Activated CD4-positive, alpha-beta T cell treated with anti-CD3 and anti-CD28 coated beads for 4 hours (primary cell): ENCODE results near the gene AUH.
"Not testable (repeated sequence)": the region's sequence is repeated elsewhere in the genome, so short reads cannot be mapped to it uniquely, and the experiment has no call there.

Experiments used
- DNase-seq, 2 donors: peaks; one replicate each; pipeline ENCODE4 v3.0.0-alpha.2; 2020

The AUH gene, protein sequence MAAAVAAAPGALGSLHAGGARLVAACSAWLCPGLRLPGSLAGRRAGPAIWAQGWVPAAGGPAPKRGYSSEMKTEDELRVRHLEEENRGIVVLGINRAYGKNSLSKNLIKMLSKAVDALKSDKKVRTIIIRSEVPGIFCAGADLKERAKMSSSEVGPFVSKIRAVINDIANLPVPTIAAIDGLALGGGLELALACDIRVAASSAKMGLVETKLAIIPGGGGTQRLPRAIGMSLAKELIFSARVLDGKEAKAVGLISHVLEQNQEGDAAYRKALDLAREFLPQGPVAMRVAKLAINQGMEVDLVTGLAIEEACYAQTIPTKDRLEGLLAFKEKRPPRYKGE

DNA sequence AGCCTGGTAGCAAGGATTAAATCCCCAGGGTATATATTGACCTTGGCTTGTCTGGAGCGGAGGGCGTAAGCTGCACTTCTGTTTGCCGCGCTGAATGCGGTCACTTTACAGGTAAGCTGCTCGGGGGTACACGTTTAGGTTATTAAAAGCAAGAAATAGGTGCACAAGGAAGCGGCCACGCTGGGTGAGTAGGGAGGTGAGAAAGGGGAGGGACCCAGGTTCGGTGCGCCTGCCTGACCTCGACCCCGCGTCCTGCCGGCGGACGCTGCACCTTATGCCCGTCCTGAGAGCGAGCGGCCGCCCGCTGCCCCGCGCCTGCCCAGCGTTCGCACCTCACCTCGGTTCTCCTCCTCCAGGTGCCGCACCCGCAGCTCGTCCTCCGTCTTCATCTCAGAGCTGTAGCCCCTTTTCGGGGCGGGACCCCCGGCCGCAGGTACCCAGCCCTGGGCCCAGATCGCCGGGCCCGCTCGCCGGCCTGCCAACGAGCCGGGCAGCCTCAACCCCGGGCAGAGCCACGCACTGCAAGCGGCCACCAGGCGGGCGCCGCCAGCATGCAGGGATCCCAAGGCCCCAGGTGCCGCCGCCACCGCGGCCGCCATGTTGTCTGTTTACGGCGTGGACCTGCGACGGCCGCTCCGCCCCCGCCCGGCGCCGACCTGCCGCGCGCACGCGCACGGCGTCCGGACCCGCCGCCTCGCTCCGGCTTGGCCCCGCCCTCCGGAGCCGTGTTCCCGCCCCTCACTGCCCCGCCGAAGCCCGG lies at the start of gene AUH:
AUH (minus strand) TSS at position 628 of the 760 bp plus-strand sequence; CDS start at position 599, 29 bp downstream.
- DNase-seq = peak; percentile 79

DNA sequence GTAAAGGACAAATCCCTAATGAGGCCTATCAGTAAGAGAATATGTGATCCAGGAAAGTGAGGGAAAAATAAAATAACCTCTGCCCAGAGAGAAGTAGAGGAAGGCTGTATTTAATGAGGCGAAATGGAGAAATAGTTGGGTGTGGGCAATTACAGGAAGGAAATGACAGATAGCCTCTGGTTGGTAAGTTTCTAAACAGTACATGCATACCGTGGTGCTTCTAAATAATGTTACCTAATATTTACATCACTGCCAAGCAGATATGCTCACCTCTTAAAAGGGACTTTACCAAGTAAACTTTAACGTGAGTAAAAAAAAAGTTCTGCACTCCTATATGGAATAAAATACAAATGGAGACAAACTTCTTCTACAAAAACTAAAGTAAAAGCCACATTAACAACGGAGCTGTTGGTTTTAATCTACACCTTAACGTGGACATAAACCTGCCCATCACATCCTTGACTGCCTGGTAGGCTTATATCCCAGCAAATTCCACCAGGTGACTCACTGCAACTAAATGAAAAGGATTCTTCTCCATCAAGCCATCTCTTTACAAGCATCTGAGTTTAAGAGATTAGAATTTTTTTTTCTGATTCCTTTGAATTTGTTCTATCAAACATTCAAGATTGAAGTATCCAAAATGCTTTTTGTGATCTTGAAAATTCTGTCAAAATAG lies 49.5 kb upstream of the AUH start:
- DNase-seq = no peak

DNA sequence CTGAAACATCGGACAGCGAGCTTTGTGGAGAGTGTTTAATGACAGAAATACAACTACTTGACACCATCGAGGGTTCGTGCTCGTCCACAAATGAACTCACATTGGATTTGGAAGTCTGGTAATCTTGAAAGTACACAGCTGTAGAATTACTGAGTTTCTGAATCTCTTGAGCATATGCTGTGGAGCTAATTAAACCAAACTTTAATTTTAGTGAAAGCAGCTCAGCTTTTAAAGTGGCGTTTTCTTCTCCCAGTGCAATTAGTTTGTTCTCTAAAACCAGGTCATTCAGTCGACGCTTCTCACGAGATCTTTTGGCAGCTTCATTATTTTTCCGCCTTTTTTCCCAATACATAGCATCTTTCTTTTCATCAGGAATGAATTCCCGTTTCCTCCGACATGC lies 48.4 kb upstream of the AUH start:
- no peak for DNase-seq

DNA sequence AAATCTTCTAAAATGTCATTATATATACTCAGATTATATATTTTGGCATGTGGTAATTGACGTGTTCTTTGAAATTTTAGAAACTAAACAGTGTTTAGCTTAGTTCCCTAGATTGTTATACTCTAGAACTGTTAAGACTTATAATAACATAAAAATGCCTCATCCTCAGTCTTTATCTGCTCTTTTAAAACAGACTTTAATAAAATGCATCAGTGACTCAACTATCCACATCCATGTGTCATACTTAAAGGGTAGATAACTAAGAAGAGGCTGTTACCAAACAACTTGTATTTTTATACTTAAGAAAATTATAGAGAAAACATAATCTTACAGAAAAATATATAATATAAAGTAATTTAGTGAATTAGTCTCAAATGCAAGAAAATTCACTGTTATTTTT lies 46.8 kb upstream of the AUH start:
- no peak for DNase-seq

DNA sequence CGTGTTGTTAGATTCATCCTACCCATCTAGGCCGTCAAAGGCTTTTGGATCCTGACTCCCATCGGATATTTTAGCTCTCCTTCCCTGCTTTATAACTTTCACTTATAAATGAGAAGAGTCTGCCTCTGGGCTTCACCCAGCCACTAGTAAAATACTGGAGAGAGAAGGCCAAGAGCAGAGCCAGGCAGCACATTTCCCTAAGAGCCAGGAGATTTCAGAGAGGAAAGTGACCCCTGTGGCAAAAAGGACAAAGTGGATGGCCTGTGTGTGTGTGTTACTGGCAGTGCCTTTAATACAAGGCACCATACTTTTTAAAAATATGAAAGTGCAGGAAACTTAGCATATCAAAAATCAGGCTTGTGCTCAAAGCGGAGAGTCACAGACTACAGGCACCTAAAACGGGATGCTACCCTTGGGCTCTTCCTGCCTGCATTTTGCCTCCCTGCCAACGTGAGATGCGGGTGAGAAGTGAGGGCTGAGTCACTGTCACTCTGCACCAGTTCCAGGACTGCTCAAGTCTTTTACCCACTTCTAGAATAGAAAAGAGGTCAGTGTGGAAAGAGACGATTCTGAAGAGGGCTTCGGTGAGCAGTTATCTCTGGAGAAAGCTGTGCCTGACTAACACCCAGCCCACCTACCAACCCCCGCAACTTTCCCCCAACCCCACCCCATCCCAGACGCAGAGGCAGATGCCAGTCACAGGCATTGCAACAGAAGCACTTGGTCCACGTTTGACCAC lies 46.0 kb upstream of the AUH start:
- no peak for DNase-seq

DNA sequence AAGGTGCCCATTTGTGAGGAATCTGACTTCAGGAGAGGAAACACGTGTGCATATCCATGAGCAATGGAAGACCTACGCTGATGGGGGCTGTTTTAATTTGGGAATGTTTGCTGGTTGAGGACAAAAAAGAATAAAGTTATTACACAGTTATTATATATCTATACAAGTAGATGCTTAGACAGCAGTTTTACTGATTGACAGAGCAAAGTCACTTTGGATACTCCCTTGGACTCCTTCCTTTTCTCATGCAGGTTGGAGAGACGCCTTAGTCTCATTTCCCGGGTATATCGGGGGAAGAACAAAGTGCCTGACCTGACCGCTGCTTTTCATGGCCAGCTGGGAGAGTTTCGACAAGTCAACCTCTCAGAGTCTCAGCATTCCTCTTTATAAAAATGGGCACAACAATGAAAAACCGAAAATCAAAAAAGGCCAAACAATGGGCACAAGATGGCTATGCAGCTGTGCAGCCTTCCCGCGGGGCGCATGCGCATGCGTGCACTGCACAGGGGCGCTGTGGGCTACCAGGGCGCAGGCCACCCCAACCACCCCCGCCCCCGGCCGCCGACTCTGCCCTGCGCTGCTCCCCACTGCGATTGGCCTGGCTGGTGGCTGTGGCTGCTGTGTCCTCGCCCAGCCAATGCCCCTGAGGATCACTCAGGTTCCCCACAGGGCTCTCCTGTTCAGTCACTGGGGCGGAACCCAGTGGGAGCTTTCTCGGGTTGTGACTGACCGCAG lies 43.8 kb upstream of the AUH start:
- DNase-seq = no peak

DNA sequence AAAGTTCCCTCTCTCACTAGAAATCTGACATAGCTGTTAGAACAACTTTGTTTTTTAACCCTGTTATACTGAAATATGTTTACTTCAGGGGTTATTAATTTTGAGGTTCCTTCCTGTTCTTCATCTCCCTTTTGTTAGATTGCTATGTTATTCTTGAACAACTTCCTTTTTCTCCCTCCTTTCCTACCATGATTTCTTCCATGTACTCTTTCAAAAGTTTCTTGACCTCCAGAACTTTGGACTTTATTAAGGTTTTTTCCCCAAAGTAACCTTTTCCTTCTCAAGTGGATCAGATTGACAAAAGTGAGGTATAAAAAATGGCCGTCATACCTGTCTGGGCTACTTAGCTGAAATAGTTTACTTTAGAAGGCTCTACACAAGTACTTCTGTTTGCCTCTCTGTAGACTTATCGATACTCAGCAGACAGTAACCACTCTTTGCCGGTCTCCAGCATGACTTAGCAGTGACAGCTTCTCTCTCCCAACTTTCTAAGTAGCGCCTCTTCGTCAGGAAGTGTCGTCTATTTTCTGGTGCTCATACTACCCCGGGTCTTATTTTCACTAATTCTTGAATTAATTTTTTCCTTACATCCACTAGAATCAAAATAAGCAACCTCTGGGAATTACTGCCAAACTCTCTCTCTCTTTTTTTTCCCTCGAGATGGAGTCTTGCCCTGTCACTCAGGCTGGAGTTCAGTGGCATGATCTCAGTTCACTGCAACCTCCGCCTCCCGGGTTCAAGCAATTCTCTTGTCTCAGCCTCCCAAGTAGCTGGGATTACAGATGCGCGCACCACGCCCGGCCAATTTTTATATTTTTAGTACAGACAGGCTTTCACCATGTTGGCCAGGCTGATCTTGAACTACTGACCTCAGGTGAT lies 42.2 kb upstream of the AUH start:
- no peak for DNase-seq

DNA sequence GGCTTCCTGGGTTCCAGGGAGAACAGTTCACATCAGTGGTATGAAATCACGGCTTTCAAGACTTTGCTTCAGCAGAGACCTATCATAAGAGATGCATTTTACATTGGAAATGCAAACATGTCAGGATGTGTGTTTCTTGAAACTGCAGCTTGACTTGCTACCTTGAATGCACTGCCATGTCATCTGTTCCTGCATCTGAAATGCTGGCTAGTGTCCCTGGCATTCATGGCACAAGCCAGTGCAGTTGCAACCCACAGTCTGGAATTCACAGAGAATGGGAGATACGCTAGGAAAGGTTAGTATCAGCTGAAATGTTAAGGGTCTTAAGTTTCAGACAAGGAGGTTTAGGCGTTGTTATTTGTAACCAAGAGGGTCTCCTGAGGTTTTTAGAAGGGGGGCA lies 37.2 kb upstream of the AUH start:
- no peak for DNase-seq

DNA sequence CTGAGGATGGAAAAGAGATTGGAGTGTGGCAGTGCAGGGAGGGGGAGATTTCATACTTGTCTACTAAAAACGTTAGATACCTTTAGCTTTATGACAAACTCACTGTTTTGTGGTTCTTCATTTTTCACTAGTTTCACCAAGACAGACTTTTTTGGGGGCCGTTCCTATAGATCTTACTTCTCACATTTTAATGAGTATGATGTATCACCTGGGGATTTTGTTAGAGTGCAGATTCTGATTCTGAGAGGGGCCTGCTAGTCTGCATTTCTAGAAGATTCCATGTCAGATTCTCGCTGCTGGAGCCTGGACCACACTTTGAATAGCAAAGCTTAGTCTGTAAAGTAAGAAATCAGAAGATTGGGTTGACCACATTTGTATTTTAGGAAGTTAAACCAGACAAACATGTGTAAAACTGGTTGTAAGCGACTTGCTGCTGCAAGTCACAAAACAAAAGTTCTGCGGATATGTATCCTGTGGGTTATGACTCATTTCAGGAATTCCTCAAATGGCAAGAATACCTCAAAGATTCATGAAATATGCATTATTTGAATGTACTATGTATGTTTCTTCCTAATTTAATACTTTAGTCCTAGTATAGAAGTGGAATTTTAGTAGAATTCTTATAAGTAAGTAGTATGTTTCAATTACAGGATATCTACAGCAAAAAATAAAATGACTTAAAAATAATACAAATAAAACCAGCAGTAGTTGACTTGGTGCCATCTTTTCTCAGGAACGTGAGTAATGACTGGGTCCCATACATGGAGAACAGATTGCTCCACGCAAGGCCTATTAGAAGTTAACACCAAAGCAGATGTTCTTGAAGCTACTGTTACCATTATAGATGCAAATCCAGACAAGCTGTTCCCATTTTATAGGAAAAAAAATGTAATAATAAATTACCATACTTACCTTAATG lies 34.1 kb upstream of the AUH start:
- DNase-seq = no peak

DNA sequence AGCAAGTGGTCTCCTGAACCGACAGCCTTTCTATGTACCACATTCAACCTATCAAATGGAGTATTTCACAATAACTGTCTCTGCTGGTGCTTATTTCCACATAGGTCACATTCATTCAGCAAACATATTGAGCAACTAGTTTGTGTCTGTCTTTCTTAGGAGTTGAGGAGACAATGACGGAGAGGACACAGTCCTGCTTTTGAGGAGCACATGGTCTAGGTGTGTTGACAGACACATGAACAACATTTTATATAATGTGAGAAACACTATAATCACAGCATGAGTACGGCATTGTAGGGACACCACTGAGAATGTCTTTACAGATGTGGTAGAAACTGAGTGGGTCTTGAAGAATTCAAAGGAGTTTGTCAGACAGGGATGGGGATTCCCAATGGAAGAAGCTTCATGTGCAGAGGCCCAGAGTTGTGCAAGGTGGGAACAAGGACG lies 33.4 kb upstream of the AUH start:
- no peak for DNase-seq

DNA sequence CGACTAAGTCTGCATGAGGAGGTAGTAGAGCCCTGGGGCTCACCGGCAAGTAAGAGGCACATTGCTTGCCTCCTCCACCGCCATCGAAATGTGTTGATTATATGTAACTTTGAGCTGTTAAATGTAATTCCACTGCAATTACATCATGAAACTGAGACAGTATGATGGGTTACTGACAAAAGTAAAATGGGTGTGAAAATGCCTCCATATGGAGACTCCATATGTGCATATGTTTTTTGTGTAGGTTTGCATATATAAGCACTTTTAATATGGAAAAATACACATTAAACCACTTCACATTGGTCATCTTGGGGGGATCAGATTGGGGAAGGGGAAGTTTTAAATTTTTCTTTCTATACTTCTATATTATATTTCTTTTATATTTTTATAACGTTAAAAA lies 32.1 kb upstream of the AUH start:
- no peak for DNase-seq

DNA sequence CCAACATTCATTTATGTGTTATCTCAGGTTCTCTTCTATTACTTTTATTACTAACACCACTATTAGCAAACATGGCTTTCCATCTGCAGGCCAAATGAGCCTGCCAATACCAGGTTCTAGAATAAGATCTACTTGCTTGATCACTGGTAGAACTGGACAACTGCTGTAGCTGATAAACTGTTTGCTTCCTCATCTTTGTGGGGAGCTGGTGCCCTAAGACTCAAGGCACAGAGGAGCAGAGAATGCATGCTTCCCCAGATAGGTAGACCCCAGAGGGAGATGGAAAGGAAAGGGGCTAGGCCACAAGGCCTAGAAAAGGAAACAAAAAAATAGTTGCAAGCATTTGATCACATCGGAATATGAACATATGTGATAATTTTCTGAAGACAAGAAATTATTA lies 30.7 kb upstream of the AUH start:
- no peak for DNase-seq

DNA sequence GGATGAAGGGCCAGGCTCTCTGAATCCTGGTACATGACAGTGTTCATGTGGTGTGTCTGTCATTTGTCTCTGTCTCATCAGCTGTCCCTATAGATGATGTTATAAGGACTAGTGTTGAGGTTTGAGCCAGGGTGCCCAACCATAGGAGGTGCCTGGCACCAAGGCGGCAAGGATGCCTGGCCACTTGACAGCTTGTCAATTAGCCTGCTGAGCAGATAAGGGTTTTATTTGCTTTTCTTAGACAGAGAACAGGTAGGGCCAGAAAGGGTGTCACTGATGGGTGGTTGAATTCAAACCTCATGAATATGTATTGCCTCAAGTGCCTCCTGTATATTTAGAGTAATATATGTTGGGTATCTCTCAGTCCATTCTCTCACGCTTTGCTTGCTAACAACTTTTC lies 30.1 kb upstream of the AUH start:
- no peak for DNase-seq

DNA sequence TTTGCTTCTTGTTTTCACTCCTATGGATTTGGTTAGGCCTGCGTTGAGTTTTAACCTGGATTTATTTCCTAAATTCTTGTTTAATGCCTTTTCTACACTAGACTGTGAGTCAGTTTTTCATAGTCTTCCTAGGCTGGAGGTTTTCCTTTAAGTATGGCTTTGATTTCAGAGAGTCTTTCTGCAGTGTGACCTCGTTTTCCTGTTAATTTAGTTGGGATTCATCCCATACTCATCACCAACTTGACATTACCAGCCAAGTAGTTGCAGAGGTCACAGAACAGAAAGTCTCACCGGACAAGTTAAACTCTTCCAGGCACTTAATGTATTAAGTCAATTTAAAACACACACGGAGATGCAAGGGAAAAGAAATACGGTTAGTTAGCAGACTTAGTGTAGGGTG lies 29.7 kb upstream of the AUH start:
- DNase-seq = no peak

DNA sequence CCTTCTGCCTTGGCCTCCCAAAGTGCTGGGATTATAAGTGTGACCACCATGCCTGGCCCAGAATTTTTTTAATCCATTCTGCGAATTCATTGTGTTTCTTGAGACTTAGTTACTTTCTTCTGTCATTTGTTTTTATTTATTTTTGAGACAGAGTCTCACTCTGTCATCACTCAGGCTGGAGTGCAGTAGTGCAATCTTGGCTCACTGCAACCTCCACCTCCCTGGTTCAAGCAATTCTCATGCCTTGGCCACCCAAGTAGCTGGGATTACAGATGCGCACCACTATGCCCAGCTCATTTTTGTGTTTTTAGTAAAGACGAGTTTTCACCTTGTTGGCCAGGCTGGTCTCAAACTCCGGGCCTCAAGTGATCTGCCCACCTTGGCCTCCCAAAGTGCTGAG lies 28.0 kb upstream of the AUH start:
- DNase-seq = not testable (repeated sequence)

DNA sequence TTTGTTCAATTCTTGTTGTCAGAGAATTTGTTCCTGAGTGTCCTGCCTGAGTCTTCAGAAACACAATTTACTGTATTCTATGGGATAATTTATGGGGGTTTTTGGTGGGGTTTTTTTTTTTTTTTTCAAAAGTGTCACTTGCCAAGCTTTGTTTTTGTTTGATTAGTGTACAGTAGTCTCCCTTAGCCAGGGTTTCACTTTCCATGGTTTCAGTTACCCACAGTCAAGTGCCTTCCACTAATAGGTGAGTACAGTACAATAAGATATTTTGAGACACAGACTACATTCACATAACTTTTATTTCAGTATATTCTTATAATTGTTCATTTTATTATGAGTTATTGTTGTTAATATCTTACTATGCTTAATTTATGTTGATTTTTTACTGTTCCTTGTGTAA lies 25.0 kb upstream of the AUH start:
- DNase-seq = no peak

DNA sequence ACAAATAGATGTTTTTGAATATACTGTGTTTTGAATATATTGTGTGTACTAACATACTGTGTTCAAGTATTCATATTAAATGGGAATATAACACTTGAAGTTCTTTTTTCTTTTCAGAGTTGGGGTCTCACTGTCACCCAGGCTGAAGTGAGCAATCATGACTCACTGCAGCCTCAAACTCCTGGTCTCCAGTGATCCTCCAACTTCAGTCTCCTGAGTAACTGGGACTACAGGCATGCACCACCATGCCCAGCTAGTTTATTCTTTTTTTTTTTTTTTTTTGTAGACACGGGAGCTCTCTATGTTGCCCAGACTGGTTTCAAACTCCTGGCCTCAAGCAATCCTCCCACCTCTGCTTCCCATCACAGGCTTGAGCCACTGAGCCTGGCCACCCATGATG lies 23.2 kb upstream of the AUH start:
- DNase-seq = no peak

DNA sequence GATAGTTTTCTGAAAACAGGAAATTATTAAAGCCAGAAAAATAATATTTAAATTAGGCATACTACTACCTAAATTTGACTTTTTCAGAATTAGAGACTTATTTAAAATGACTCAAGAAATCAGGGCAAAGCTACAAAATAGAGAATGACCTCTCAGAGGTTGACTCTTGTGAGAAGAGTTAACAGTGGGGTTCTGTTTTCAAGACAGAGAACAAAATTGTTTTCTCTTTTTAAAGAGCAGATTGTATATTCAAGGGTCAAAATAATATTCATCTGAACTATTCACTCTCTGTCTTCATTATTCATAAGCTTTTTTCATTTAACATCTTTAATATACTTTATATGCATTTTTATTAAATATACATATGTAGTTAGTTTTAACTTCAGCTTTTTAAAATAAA lies 21.9 kb upstream of the AUH start:
- DNase-seq = no peak

DNA sequence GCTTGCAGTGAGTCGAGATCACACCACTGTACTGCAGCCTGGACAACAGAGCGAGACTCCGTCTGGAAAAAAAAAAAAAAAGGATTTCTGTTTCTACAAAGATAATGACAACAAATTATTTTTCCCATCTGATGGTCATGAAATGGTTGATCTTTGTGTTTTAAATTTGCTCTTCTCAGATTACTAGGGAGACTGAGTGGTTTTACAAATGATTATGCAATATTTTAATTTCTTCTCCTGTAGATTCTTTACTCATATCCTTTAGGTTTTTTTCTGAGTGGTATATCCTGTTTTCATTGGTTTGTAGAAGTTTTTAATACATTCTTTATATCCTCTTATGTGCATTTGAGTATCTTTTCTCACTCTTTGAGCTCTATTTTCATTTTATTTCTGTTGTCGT lies 20.6 kb upstream of the AUH start:
- no peak for DNase-seq

DNA sequence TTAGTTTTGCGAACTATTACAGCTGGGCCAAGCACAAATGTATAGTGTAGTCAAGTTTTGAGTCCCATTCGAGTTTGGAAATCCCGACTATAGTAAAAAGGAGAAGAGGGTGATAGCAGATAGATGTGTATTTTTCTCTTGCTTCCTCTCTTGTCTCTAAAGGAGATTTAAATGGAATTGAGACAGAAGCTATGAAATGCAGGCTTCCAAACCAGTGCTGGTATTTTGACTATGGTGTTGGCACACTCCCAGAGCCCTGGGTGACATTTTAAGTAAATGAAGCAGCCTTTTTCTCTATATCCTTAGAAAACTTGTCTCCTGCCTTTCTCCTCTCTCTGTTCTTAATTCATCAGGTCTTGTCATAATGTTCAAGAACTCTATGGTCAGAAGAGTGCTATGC lies 17.7 kb upstream of the AUH start:
- no peak for DNase-seq
